WI38 (cell line): ENCODE data around the gene DCST1.

ENCODE experiments used
- H3K4me3 ChIP-seq: 2 replicates; pipeline ENCODE4 v1.5.1; 2011; ENCODE audit warnings: low read depth, mild to moderate bottlenecking, control low read depth, low read length
- CTCF ChIP-seq: IDR thresholded peaks from 2 replicates; pipeline ENCODE4 v1.5.1; 2012; ENCODE audit warnings: low read depth, mild to moderate bottlenecking, control low read depth, low read length

DCST1 gene

DNA sequence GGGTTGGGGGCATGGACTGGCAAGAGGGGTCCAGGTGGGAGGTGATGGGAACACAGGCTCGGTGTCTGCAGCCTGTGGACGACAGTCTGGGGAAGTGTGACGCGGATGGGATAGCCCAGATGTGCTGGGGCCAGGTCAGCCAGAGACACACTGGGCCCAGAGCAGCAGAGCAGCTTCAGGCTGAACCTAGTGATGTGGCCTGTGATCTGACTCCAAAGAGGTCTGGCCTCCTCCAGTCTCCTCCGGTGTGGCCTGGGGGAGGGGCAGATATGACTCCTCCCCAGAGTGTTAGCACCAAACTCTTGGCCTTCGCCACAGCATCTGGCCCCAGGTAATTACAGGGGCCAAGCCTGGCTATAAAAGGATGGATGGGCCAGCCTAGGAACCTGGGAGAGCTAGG lies 58.5 kb downstream of the DCST1 start:
- no peak overlapping the region for H3K4me3 ChIP-seq
- no peak for TF ChIP-seq CTCF

DNA sequence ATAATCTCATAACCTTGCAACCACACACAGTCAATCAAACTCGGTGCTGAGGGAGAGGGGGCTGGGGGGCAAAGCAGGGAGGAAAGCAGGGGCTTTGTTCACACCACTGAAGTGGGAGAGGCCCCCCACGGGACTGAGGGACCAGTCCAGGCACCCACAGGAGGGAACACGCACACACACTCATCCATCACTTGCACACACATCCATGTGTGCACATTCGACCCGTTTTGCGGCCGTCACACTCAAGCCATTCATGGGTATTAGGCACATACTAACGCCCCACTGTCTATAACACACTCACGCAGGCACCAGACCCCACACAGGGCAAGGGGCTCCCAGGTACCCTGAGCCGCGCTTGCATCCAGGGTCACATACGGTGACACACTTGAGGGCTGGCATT lies 59.0 kb downstream of the DCST1 start:
- H3K4me3 ChIP-seq = no peak overlapping the region
- TF ChIP-seq CTCF = no peak

DNA sequence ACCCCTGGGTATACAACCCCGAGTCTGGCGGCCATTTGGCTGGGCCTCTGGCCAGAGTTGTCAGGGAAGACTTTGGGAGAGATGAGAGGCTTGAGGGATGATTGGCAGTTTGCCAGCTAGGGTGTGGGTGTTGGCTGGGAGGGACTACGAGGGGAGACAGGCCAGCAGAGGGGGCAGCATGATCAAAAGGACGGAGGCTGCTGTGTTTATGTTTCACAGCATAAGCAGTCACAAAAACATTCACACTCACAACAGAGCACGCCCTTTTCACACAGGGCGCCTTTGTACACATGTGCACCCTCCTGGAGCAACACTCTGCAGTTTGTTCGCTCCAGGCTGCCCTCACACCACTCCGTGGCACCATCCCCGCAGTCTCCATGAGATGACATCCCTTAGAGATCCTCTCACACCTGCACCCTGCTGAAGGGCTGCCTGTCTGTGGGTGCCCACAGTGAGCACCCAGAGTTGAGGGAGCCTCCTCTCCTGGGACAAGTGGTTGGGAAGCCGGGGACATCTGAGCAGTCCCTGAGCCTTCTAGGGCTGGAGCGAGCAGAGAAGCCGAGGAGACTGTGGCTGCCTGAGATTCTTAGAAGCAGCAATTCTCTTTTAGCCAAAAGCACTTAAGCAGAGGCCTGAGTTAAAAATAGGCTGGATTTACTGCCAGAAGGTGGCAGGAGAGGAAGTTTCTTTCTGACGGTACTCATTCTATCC lies 60.4 kb downstream of the DCST1 start:
- peak; percentile 15; the same call in 1 of the 2 replicates for TF ChIP-seq CTCF
- H3K4me3 ChIP-seq = no peak overlapping the region

GRCh38 chr1:155094622-155094948 lies 61.0 kb downstream of the DCST1 start:
- no peak for TF ChIP-seq CTCF
- H3K4me3 ChIP-seq = no peak overlapping the region

- no peak for TF ChIP-seq CTCF
- H3K4me3 ChIP-seq = no peak overlapping the region
Observed at GRCh38 chr1:155099331-155099730, 65.7 kb downstream of the DCST1 start.
